Breast epithelium (tissue), 4 donors: Measurements from ENCODE around the gene MAP6. TPM values are rescaled to one million over a fixed set of nuclear protein-coding genes. Genes with fewer than 3 reads are reported as not detected.

Experiments
- DNase-seq, 2 donors: peaks; one replicate each; pipeline ENCODE4 v3.0.0-alpha.2; 2019; ENCODE audit warnings: low spot score in 2 of 2
- H3K27ac ChIP-seq, 2 donors: fragments of 200-600 bp; sonication (generic) in 1 of 2; one replicate each; pipeline ENCODE4 v1.5.1; 2016 to 2019; ENCODE audit warnings: mild to moderate bottlenecking in 1 of 2
- H3K27me3 ChIP-seq, 2 donors: fragments of 200-600 bp; sonication (generic) in 1 of 2; one replicate each; pipeline versions ENCODE4 v1.5.1 to v1.6.0; 2017 to 2019; ENCODE audit warnings: control low read depth in 1 of 2, mild to moderate bottlenecking in 1 of 2
- H3K36me3 ChIP-seq: fragments of 200-600 bp; one replicate; pipeline ENCODE4 v1.5.1; 2019
- H3K4me1 ChIP-seq, 2 donors: fragments of 200-600 bp; sonication (generic); one replicate each; pipeline ENCODE4 v1.5.1; 2016 to 2019; ENCODE audit warnings: control low read depth in 1 of 2
- H3K4me3 ChIP-seq, 3 donors: fragments of 200-600 bp; sonication (generic); 1 replicate in 2 of 3; 2 replicates in 1 of 3; pipeline ENCODE4 v1.5.1; 2016 to 2019; ENCODE audit warnings: mild to moderate bottlenecking in 3 of 3, moderate library complexity in 2 of 3
- H3K9me3 ChIP-seq, 2 donors: fragments of 200-600 bp; sonication (generic) in 1 of 2; one replicate each; pipeline ENCODE4 v1.5.1; 2016 to 2019; ENCODE audit warnings: control low read depth in 1 of 2
- CTCF ChIP-seq, 3 donors: fragments of 450-650 bp; IDR thresholded peaks; one replicate each; pipeline ENCODE4 v1.5.1; 2016 to 2017; ENCODE audit warnings: antibody characterized with exemption in 3 of 3, mild to moderate bottlenecking in 3 of 3, moderate library complexity in 3 of 3
- POLR2A ChIP-seq: fragments of 450-650 bp; IDR thresholded peaks from one replicate; pipeline ENCODE4 v1.6.1; 2016; ENCODE audit warnings: antibody characterized with exemption, mild to moderate bottlenecking, moderate library complexity
- POLR2AphosphoS5 ChIP-seq, 3 donors: sonication (generic); formaldehyde crosslinking; IDR thresholded peaks; one replicate each; pipeline ENCODE4 v1.6.1; 2017; ENCODE audit warnings: antibody characterized with exemption in 3 of 3
- intact Hi-C: fragments of 100-400 bp; cut with DNase I; formaldehyde crosslinking; loops from one replicate; pipeline ENCODE4 v1.15.1; 2023; ENCODE audit warnings: low total_unique reads
- total RNA-seq, 3 donors: library from RNA; depleted of rRNA; stranded (reverse); fragments of >200 nt; gene quantifications; one replicate each; pipeline ENCODE4 v1.1.0, GENCODE V29; 2016

Gene MAP6
- total RNA-seq, 3 donors from 2014 or later: 1.6 to 5.0 (median 2.6) TPM

GRCh38 chr11:75542088-75542438 lies 126.8 kb downstream of the MAP6 start:
- H3K4me3 ChIP-seq: no peak overlapping the region
- no peaks in the 10 kb centered on the region for H3K4me1 ChIP-seq
- no peaks in the 10 kb centered on the region for H3K27me3 ChIP-seq
- no peak for TF ChIP-seq POLR2AphosphoS5 (IDR thresholded peaks at IDR 0.05)
- no peak for TF ChIP-seq CTCF (IDR thresholded peaks at IDR 0.05)
- TF ChIP-seq POLR2A: no peak
- H3K9me3 ChIP-seq: no peaks in the 10 kb centered on the region
- DNase-seq: no peak
- no peak overlapping the region for H3K27ac ChIP-seq
- no peaks in the 10 kb centered on the region for H3K36me3 ChIP-seq
- intact Hi-C loops: no loop called here

GRCh38 chr11:75541193-75542087 lies 127.4 kb downstream of the MAP6 start:
- intact Hi-C loops: no loop called here

GRCh38 chr11:75539459-75540334 lies 129.1 kb downstream of the MAP6 start:
- DNase-seq: no peak
- H3K4me3 ChIP-seq: no peak overlapping the region
- H3K27me3 ChIP-seq: no peaks in the 10 kb centered on the region
- no peak overlapping the region for H3K27ac ChIP-seq
- intact Hi-C loops: no loop called here
- no peaks in the 10 kb centered on the region for H3K36me3 ChIP-seq
- no peaks in the 10 kb centered on the region for H3K9me3 ChIP-seq
- no peaks in the 10 kb centered on the region for H3K4me1 ChIP-seq
- TF ChIP-seq POLR2A (no peak), CTCF (IDR thresholded peaks at IDR 0.05) (no peak), POLR2AphosphoS5 (IDR thresholded peaks at IDR 0.05) (no peak)

More at GRCh38 chr11:75541193-75542087, 127.4 kb downstream of the MAP6 start:
- Histone ChIP-seq H3K4me3 (no peak overlapping the region), H3K27ac (no peak overlapping the region), H3K9me3 (no peaks in the 10 kb centered on the region), H3K36me3 (no peaks in the 10 kb centered on the region), H3K4me1 (no peaks in the 10 kb centered on the region), H3K27me3 (no peaks in the 10 kb centered on the region)
- no peak for DNase-seq
- TF ChIP-seq CTCF (IDR thresholded peaks at IDR 0.05): no peak
- no peak for TF ChIP-seq POLR2A
- TF ChIP-seq POLR2AphosphoS5 (IDR thresholded peaks at IDR 0.05): no peak

GRCh38 chr11:75538150-75538942 lies 130.5 kb downstream of the MAP6 start:
- DNase-seq: no peak
- intact Hi-C loops: no loop called here
- no peaks in the 10 kb centered on the region for H3K36me3 ChIP-seq

More at GRCh38 chr11:75538150-75538942, 130.5 kb downstream of the MAP6 start:
- no peak overlapping the region for H3K4me3 ChIP-seq
- no peaks in the 10 kb centered on the region for H3K27me3 ChIP-seq
- no peaks in the 10 kb centered on the region for H3K4me1 ChIP-seq
- H3K27ac ChIP-seq: no peak overlapping the region
- no peaks in the 10 kb centered on the region for H3K9me3 ChIP-seq
- TF ChIP-seq CTCF (IDR thresholded peaks at IDR 0.05) (no peak), POLR2AphosphoS5 (IDR thresholded peaks at IDR 0.05) (no peak), POLR2A (no peak)
